ENCODE results near the gene GPLD1.

The GPLD1 gene

GRCh38 chr6:24378473-24379097, 110.8 kb downstream of the GPLD1 start:
- DNase-seq, result no peak
